HG03159 (cell line): ENCODE results near the gene NAPEPLD.
A peak's percentile ranks its signal among the peaks of the same experiment; 100 is the strongest.
"Not testable (repeated sequence)": the region's sequence is repeated elsewhere in the genome, so short reads cannot be mapped to it uniquely, and the experiment has no call there.

Experiments used
- ATAC-seq: cut with Tn5 transposase; IDR thresholded peaks from one replicate; pipeline ENCODE4 v1.9.1; 2021; ENCODE audit warnings: mild to moderate bottlenecking, moderate library complexity; ENCODE audit not compliant: unreplicated experiment

Gene NAPEPLD

DNA sequence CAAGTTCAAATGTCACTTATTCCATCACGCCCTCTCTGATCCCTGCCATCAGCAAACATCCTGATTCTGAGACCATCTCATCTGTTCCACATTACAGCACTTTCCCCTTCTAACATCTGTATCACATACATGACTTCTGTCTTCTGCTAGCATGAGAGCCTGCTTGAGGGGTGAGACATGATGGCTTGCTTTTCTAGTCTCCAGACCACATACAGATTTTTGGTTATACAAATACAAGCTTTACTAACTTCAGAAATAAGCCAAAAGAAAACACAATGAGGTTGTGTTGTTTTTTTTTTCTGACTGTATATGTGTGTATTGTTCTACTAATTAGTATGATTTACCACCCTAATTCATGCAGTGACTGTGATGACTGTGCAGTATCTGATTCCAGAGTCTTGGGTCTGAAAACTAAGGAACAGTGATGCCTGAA is 34.3 kb downstream of the NAPEPLD start:
- no peak for ATAC-seq

GRCh38 chr7:103113164-103113563 is 35.7 kb downstream of the NAPEPLD start:
- no peak for ATAC-seq

- not testable (repeated sequence) for ATAC-seq
These were observed 42.2 kb downstream of the NAPEPLD start for GRCh38 chr7:103106703-103107070.

DNA sequence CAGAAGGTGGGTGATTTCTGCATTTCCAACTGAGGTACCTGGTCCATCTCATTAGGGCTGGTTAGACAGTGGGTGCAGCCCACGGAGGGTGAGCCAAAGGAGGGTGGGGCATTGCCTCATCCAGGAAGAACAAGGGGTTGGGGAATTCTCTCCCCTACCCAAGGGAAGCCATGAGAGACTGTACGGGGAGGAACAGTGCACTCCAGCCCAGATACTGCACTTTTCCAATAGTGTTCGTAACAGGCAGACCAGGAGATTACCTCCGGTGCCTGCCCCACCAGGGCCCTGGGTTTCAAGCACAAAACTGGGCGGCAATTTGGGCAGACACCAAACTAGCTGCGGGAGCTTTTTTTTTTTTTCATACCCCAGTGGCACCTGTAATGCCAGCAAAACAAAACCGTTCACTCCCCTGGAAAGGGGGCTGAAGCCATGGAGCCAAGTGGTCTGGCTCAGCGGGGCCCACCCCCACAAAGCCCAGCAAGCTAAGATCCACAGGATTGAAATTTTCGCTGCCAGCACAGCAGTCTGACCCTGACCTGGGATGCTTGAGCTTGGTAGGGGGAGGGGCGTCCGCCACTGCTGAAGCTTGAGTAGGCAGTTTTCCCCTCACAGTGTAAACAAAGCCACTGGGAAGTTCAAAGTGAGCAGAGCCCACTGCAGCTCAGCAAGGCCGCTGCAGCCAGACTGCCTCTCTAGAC is 42.7 kb downstream of the NAPEPLD start:
- no peak for ATAC-seq

DNA sequence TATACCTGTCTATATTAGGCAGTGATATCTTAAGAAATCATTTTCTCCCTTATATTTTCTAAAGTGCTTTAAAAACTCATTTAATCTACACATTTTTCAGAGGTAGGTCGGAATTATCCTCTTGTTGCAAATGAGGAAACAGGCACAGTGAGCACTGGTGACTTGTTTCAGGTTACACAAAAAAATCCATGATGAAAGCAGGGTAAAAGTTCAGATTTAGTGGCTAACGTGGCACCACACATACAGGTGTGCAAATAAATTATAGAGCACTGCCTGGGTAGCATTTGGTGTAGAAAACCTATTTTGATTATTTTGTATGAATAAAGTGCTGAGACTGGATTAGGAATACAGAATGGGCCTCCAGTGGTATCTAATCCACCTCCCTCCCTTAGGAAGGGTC is 47.4 kb downstream of the NAPEPLD start:
- ATAC-seq = no peak

GRCh38 chr7:103100348-103100747 is 48.6 kb downstream of the NAPEPLD start:
- no peak for ATAC-seq

- no peak for ATAC-seq
These were observed 51.9 kb downstream of the NAPEPLD start for GRCh38 chr7:103097041-103097440.

GRCh38 chr7:103095558-103095957 is 53.3 kb downstream of the NAPEPLD start:
- not testable (repeated sequence) for ATAC-seq

GRCh38 chr7:103094102-103094501 is 54.8 kb downstream of the NAPEPLD start:
- no peak for ATAC-seq

DNA sequence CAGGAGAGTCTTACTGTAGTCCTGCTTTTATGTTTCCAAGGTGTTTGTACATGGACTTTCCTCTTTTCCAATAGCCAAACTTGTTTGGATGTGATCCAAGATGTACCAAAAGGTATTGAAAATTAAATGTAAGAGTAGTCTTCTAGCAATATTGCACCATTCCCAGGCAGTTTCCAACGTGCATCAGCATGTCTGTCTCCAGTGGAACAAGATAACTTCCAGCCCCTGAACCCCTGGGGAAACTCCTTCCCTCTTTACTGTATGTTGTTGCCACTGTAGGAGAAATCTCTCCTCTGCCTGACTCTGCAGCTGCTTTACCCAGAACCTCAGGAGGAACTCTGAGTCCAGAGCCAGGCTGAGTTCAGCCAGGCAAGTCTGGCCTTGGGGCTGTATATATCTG is 55.5 kb downstream of the NAPEPLD start:
- ATAC-seq = no peak

DNA sequence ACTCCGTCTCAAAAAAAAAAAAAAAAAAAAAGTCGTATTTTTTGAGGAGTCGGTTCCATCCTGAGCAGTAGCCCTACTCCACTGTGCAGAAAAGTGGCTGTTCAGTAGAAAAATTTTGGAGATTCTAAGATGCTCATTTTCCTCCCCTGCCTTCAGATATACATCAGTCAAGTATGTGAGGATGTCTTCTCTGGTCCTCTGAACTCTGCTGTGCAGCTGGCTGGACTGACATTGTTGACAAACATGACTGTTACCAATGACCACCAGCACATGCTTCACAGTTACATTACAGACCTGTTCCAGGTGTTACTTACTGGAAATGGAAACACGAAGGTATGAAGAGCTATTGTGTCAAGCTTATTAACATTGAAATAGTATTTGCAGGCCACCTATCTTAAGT is 56.6 kb downstream of the NAPEPLD start:
- ATAC-seq = not testable (repeated sequence)

DNA sequence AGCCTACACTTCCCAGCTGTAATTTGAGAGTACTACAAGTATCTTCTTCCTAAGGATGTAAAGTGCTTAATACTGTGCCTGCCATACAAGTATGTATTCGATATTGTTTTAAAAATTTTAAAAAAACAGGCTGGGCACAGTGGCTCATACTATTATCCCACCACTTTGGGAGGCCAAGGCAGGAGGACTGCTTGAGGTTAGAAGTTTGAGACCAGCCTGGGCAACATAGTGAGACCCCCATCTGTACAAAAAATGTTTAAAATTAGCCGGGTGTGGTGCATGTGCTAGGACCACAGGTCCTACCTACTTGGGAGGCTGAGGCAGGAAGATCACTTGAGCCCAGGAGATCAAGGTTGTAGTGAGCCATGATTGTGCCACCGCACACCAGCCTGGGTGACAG is 65.7 kb downstream of the NAPEPLD start:
- ATAC-seq = no peak

GRCh38 chr7:103082497-103082896 is 66.4 kb downstream of the NAPEPLD start:
- no peak for ATAC-seq

DNA sequence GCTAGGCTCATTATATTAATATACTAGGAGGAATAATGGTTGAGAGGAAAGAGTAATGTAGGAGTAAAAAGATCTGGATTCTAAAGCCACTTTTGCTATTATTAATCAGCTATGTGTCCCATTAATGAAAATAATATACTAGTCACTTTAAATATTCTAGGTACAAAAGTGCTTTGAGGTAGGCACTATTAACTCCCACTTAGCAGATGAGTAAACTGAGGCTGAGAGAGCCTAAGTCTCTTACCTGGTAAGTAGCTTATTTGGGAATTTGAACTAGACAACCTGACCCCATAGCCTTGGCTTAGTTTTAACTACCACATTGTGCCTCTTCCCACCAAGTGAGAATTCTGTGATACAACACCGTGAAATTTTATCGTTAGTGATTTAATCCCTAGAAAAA is 68.0 kb downstream of the NAPEPLD start:
- ATAC-seq = no peak

DNA sequence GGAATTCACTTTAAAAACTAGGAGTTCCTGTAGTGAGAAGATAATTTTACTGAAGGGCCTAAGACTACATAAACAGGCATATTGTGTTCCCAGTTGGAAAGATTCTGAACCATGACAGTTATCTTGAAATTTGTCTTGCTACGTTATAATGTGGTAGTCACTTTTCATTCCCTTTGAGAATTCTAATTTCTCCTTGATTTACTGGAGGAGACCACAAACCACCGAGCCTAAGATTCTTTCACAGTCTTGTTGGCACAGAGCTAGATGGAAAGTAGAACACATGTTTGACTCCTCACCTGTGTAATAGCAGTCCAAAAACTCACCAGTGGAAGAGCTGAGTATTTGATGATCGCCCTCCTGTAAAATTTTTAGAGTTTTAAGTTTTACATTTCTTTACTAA is 69.1 kb downstream of the NAPEPLD start:
- ATAC-seq = no peak

- not testable (repeated sequence) for ATAC-seq
These were observed 70.7 kb downstream of the NAPEPLD start for GRCh38 chr7:103078226-103078625.

DNA sequence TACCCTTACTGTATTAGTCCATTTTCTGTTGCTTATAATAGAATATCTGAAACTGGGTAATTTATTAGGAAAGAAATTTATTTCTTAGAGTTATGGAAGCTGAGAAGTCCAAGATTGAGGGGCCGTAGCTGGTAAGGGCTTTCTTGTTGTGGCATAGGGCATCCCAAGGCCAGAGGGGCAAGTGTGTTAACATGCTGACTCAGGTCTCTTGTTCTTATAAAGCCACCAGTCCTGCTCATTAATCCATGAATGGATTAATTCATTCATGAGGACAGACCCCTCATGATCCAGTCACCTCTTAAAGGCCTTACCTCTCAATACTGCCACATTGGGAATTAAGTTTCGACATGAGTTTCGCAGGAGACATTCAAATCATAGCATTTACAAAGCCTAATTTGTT is 71.6 kb downstream of the NAPEPLD start:
- ATAC-seq = no peak

- no peak for ATAC-seq
These were observed 72.1 kb downstream of the NAPEPLD start for GRCh38 chr7:103076764-103077163.

GRCh38 chr7:103075337-103075918 is 73.5 kb downstream of the NAPEPLD start:
- peak; percentile 49 for ATAC-seq

- peak; percentile 89 for ATAC-seq
These were observed 74.2 kb downstream of the NAPEPLD start, which contains the start of the genes ARMC10 and FBXL13 for GRCh38 chr7:103074519-103075336. TSS of gene ARMC10 (plus strand) at chr7:103075140. CDS start at chr7:103075273, 133 bp downstream. TSS of gene FBXL13 (minus strand) at chr7:103074796.

- ATAC-seq = no peak
These were observed 74.8 kb downstream of the NAPEPLD start for GRCh38 chr7:103073989-103074518.
